ENCODE data around the gene CAPN1.
"Not testable (repeated sequence)": the region's sequence is repeated elsewhere in the genome, so short reads cannot be mapped to it uniquely, and the experiment has no call there.

The CAPN1 gene

GRCh38 chr11:65236194-65237059 lies 54.7 kb downstream of the CAPN1 start:
- no peak for TF ChIP-seq CTCF (conservative IDR thresholded peaks at IDR 0.05; ENCODE audit: low read length)
- no peak for DNase-seq (ENCODE audit: low read depth)
- H3K4me3 ChIP-seq (ENCODE audit: low read length) = no peak overlapping the region

- not testable (repeated sequence) for H3K4me3 ChIP-seq (ENCODE audit: low read length); DNase-seq (ENCODE audit: low read depth)
These were observed 56.6 kb downstream of the CAPN1 start for GRCh38 chr11:65238302-65238701.

- H3K4me3 ChIP-seq (ENCODE audit: low read length) = no peak overlapping the region
- DNase-seq (ENCODE audit: low read depth) = no peak
- TF ChIP-seq CTCF (conservative IDR thresholded peaks at IDR 0.05; ENCODE audit: low read length) = no peak
These were observed 59.4 kb downstream of the CAPN1 start for GRCh38 chr11:65241134-65241533.

- TF ChIP-seq CTCF (conservative IDR thresholded peaks at IDR 0.05; ENCODE audit: low read length) = no peak
- no peak overlapping the region for H3K4me3 ChIP-seq (ENCODE audit: low read length)
- no peak for DNase-seq (ENCODE audit: low read depth)
These were observed 60.0 kb downstream of the CAPN1 start for GRCh38 chr11:65241692-65242091.

- no peak overlapping the region for H3K4me3 ChIP-seq (ENCODE audit: low read length)
- no peak for TF ChIP-seq CTCF (conservative IDR thresholded peaks at IDR 0.05; ENCODE audit: low read length)
- no peak for DNase-seq (ENCODE audit: low read depth)
These were observed 60.7 kb downstream of the CAPN1 start for GRCh38 chr11:65242389-65242788.

GRCh38 chr11:65243797-65244196 lies 62.1 kb downstream of the CAPN1 start:
- DNase-seq (ENCODE audit: low read depth) = no peak
- no peak for TF ChIP-seq CTCF (conservative IDR thresholded peaks at IDR 0.05; ENCODE audit: low read length)
- no peak overlapping the region for H3K4me3 ChIP-seq (ENCODE audit: low read length)

- not testable (repeated sequence) for DNase-seq (ENCODE audit: low read depth)
These were observed 63.3 kb downstream of the CAPN1 start for GRCh38 chr11:65245046-65245445.

GRCh38 chr11:65246506-65246905 lies 64.8 kb downstream of the CAPN1 start:
- H3K4me3 ChIP-seq (ENCODE audit: low read length) = no peak overlapping the region
- no peak for TF ChIP-seq CTCF (conservative IDR thresholded peaks at IDR 0.05; ENCODE audit: low read length)
- DNase-seq (ENCODE audit: low read depth) = no peak

More at GRCh38 chr11:65245046-65245445, 63.3 kb downstream of the CAPN1 start:
- not testable (repeated sequence) for H3K4me3 ChIP-seq (ENCODE audit: low read length)

GRCh38 chr11:65248184-65248710 lies 66.5 kb downstream of the CAPN1 start:
- DNase-seq (ENCODE audit: low read depth); H3K4me3 ChIP-seq (ENCODE audit: low read length): not testable (repeated sequence)
